ENCODE measurements around the gene PPA1. TPM values are rescaled to one million over a fixed set of nuclear protein-coding genes. Genes with fewer than 3 reads are reported as not detected.

Gene PPA1
- total RNA-seq, 2 experiments from 2014 or later: 356 to 376 TPM

DNA sequence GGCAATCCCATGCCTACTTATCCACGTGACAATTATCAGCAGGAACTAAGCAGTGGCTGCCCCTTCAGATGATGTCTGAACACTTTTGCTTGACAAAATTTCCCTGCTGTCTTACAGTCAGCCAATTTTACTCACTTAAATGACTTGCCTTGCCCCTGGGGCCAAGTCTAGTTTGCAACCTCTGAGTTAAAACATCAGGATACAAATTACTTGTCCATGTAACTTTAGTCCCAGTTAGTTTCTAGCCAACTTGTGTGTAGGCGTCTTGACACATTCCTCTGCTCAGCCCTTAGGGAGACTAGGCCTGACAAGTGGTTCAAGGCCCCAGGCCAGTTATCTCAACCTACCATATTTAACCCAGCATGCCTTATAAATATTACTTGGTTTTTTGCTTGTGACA, 75.1 kb downstream of the PPA1 start:
- ChIA-PET CTCF (no interaction called here), POLR2A (interaction anchor here (0.6 kb wide), 1 partner anchor 12 kb away, joined by 3 read pairs; the partner anchor contains the start of gene SAR1A)

DNA sequence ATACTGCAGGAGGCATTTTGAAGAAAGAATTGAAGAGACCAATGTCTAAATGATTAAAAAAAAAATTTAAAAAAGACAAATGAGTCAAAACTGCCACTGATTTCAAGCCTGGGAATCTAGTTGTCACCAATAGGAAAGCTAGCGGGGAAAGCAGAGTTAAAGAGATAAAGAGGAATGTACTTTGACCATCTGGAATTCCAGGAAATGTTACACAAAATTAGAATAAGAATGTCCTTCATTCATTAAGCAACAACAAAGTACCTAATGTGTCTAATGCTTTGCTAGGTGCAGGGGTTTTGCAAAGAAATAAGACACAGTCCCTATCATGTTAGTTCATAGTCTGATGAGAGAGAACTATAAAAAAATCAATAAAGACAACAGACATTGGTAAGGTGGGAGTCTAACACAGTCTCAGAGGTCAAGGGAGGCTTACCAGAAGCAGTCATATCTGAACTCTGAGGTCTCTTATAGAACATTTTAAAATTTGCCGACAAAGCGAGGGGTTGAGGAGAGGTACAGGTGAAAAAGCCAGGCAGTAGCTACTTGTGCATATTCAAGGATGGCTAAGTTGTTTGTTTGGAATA, 77.9 kb downstream of the PPA1 start:
- ChIA-PET POLR2A (interaction anchor here (0.6 kb wide), 2 partner anchors 12 to 264 kb away, joined by 3 to 4 read pairs; no protein-coding TSS in a partner anchor), CTCF (interaction anchor here (0.5 to 1.5 kb wide), 2 partner anchors 39 to 1303 kb away, joined by 3 to 4 read pairs; no protein-coding TSS in a partner anchor)

Other genes starting within 250 kb of the PPA1 start
- gene MACROH2A2, start 180.6 kb downstream of the PPA1 start, total RNA-seq: 1 to 10 TPM; 3.0 to 3.1 TPM
- 10 to 100 TPM; 16.9 to 18.1 TPM for gene AIFM2, start 100.6 kb downstream of the PPA1 start, total RNA-seq
- 10 to 100 TPM; 15.1 to 17.1 TPM for gene TYSND1, start 86.7 kb downstream of the PPA1 start, total RNA-seq
- 100 to 1,000 TPM; 135 to 140 TPM for gene SAR1A, start 62.9 kb downstream of the PPA1 start, total RNA-seq
- not detected for gene NPFFR1, start 50.6 kb upstream of the PPA1 start, total RNA-seq
- gene LRRC20, start 149.2 kb upstream of the PPA1 start, total RNA-seq: 10 to 100 TPM; 14.3 to 16.0 TPM
- gene EIF4EBP2, start 170.7 kb upstream of the PPA1 start, total RNA-seq: 10 to 100 TPM; 39.1 to 40.3 TPM
- not detected for gene NODAL, start 208.3 kb upstream of the PPA1 start, total RNA-seq
- under 1 TPM; 0.46 to 0.55 TPM for gene PALD1, start 245.3 kb upstream of the PPA1 start, total RNA-seq

All from activated CD8-positive, alpha-beta memory T cell treated with anti-CD3 and anti-CD28 coated beads for 36 hours (primary cell).